A172 (cell line): Measurements from ENCODE around the gene KCNJ4. TPM values are rescaled to one million over a fixed set of nuclear protein-coding genes. Genes with fewer than 3 reads are reported as not detected.
"Not testable (repeated sequence)": the region's sequence is repeated elsewhere in the genome, so short reads cannot be mapped to it uniquely, and the experiment has no call there.

Experiments used
- DNase-seq: peaks from one replicate; pipeline ENCODE4 v3.0.0-alpha.2; 2015; ENCODE audit warnings: low spot score
- total RNA-seq: library from RNA; depleted of rRNA; stranded (reverse); fragments of >200 nt; shearing (Covaris generic); gene quantifications from 2 replicates; pipeline ENCODE4 v1.2.3, GENCODE V29; 2014

KCNJ4 gene
- total RNA-seq, 1 experiment from 2014 or later = not detected

- DNase-seq = no peak
Observed at GRCh38 chr22:38471237-38471636, 16.2 kb upstream of the KCNJ4 start.

DNA sequence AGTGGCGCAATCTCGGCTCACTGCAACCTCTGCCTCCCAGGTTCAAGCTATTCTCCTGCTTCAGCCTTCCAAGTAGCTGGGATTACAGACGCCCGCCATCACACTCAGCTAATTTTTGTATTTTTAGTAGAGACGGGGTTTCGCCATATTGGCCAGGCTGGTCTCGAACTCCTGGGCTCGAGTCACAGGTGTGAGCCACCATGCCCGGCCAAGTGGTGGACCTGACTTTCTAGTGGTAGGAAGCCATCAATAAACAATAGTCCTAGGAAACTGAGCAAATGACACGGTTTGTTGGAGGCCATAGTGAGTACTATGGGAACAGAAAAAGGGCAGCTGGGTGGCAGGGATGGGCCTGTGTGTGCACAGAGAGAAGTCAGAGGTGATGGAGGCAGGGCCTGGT is 15.2 kb upstream of the KCNJ4 start:
- DNase-seq = not testable (repeated sequence)

DNA sequence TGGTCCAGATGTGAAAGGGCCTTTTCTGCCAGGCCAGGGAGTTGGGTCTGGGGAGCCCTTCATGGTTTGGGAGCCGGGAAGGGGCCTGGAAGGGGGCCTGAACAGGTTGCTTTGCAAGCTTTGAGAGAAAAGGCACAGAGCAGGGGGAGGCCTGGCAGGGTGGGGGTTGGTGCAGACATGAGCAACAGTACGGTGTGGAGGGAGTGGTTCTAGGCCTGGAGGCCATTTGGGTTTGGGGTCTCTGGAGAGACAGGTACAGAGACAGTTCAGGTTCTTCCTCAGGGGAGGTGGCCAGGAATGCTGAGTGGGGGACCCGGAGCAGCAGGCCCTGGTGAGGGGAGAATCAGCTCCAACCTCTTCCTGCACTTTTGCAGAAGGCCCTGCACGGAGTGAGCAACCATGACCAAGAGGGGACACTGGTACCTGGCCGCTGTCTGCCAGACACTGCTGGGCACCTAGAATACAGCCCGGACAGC is 14.3 kb upstream of the KCNJ4 start:
- DNase-seq = no peak

GRCh38 chr22:38468443-38469305 is 13.7 kb upstream of the KCNJ4 start:
- DNase-seq = no peak

GRCh38 chr22:38467904-38468442 is 13.0 kb upstream of the KCNJ4 start, which contains the start of gene KDELR3:
KDELR3 (plus strand) TSS chr22:38468096; CDS start chr22:38468234, 138 bp downstream.
- no peak for DNase-seq

DNA sequence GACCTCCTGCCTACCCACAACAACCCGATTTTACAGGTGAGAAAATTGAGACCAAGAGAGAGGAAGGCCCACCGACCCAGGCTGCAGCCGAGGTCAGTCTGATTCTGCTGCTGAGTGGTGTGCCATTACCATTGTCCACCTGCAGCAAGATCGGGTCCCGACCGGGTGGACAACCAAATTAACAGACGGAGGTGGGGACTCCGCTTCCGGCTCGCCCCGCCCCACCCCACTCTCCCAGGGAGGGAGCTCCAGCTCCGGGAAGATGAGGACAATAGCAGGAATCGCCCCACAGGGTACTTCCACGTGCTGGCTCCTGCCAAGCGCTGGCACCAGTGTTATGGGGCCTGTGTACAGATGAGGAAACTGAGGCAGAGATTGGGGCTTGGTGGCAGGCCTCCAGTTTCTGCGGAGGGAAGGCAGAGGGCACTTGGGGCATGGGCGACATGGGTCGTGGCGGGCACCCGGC is 12.5 kb upstream of the KCNJ4 start:
- no peak for DNase-seq

- no peak for DNase-seq
Observed at GRCh38 chr22:38465673-38466490, 10.9 kb upstream of the KCNJ4 start.

GRCh38 chr22:38464992-38465672 is 10.1 kb upstream of the KCNJ4 start:
- no peak for DNase-seq

DNA sequence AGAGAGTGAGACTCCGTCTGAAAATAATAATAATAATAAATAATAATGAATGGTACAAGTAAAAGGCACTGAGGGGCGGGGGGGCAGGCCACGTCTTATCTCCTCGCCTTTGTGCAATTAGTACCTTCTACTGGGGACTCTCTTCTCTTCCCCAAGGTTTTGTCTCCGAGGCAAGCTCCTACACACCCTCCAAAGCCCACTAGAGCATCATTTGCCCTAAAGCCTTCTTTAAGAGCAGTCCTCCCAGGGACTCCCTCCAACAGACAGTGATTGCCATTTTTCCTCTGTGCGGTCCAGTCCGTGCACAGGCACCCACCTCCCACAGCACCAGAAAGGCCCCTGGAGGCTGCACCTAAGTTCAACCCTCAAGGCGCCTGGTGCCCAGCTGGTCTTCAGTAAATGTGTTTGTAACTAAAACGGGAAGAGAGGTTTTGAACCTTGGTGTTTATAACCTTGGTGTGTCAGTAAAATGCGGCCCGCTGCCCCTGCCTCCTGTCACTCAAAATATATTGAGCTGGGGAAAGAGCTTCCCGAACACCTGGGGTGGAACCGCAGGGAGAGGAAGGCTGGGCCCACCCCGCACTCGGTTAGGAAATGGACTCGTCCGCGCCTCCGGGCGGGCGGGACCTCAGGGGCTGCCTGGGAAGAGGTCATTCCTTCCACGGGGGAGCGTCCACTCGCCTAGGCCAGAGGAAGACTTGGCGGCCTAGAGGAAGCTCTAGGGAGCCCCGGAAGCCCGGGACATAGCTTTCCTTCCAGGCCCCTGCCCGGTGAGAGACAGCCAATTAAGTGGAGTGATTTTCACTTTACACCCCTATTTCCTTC is 8.2 kb upstream of the KCNJ4 start:
- no peak for DNase-seq

- DNase-seq = peak; percentile 63
Observed at GRCh38 chr22:38461414-38462081, 6.5 kb upstream of the KCNJ4 start.

DNA sequence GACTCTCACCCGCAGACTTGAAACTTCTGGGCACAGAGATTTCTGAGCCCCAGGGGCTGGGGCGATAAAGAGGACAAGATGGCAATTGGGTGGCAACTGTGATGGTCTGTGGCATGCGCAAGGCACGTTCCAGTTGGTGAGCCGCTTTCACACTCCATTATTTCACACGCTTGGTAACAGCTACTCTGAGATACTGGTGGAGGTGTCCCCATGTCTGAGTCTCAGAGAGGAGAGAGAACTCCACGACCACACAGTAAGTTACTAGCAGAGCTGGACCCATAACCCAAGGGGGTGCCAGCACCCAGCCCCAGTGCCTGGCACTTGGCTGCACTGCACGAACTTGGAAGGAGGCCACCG is 6.0 kb upstream of the KCNJ4 start:
- no peak for DNase-seq

DNA sequence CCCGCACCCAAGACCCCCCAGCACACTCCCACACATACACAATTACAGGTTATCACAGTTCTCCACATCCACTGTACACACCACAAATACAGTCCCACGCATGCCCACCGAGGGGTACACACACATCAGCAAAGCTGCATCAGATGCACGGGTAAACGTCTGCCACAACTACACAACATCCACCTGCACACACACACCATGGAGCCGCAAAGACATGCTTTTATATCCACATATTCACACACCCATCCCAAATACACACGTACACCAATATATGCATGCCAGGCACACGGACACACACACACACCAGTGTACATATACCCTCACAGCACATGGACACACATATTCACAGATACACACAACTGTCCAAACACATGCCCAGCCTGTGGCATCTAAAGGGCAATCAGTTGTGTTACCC is 5.4 kb upstream of the KCNJ4 start:
- DNase-seq = no peak

- no peak for DNase-seq
Observed at GRCh38 chr22:38456841-38457699, 2.1 kb upstream of the KCNJ4 start.

DNA sequence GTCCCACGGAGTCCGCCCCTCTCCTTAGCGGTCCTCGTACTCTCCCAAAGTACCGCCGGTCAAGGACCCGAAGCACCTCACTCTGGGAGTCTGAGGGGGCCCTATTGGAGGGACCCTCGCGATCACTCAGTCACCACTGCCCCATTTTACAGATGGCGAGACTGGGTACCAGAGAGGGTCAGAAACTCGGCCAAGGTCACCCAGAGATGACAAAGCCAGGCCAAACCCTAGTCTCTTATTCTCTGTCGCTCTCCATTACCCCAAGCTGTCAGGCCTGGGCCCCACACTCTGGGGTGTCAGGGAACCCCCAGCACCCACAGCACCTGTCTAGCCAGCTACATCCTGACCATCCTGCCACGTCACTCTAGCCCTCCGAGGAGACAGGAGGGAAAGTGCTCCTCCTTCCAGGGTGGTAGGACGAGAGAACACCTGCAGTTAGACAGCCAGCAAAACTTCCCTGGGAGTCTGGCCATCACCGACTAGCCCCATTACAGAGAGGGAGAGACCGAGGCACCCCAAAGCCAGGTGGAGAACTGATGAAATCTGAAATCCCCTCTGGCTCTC is 1.4 kb upstream of the KCNJ4 start:
- no peak for DNase-seq

- no peak for DNase-seq
Observed at GRCh38 chr22:38455530-38456271, 702 bp upstream of the KCNJ4 start.

GRCh38 chr22:38454353-38455075 is 485 bp downstream of the KCNJ4 start:
- DNase-seq = no peak

- no peak for DNase-seq
Observed at GRCh38 chr22:38453996-38454352, 1.0 kb downstream of the KCNJ4 start.
